GM06990 (cell line): ENCODE results near the gene KIF26B.

Experiments used
- DNase-seq: peaks from one replicate; pipeline ENCODE4 v3.0.0-alpha.2; 2011; ENCODE audit not compliant: insufficient read length; ENCODE audit errors: extremely low read depth
- H3K27me3 ChIP-seq: replicated peaks from 2 replicates; pipeline ENCODE4 v1.6.0; 2011; ENCODE audit warnings: low read length; ENCODE audit not compliant: control insufficient read depth, insufficient read depth
- H3K36me3 ChIP-seq: 2 replicates; pipeline ENCODE4 v1.5.1; 2011; ENCODE audit warnings: low read length; ENCODE audit not compliant: control insufficient read depth, insufficient read depth
- H3K4me3 ChIP-seq: replicated peaks from 2 replicates; pipeline ENCODE4 v1.5.1; 2011; ENCODE audit warnings: low read depth, mild to moderate bottlenecking, control low read depth, low read length
- CTCF ChIP-seq: IDR thresholded peaks from 2 replicates; pipeline ENCODE4 v1.5.1; 2011; ENCODE audit warnings: low read length, control low read depth, mild to moderate bottlenecking, inconsistent platforms; ENCODE audit not compliant: insufficient read depth, poor library complexity, severe bottlenecking

Gene KIF26B

DNA sequence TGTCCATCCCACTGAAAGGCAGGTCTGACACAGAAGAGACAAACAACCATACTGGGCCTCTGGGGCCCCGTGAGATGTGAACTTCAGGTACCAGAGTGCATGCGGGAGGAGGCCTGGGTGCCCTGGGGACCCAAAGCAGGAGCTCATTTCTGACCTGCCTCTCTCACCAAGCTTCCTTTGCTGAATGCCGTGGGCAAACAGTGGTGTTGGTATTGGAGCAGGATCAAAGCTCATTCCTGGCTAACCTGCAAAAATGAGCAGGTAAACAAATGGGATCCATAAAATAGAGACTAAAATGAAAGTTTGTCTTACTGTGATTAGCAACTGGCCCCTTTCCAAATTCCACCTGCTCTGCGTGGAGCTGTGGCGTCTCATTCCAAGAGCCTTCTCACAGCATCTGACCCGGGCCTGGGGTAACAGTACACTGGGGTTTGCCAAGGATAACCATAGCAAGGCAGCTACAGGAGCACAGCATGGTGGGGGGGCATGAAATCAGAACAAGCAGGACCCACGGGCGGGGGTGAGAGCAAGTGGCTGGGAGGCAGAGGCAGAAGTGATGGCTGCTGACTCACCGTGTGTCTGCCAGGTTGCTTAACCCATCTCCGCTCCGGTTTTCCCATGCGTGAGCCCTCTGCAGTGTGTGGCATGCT lies 103.6 kb downstream of the KIF26B start:
- Histone ChIP-seq H3K4me3 (no peak overlapping the region), H3K36me3 (no peaks in the 10 kb centered on the region), H3K27me3 (no peaks in the 10 kb centered on the region)
- DNase-seq, result no peak
- TF ChIP-seq CTCF, result no peak

- H3K36me3 ChIP-seq, result no peaks in the 10 kb centered on the region
- TF ChIP-seq CTCF, result no peak
- DNase-seq, result no peak
- no peaks in the 10 kb centered on the region for H3K27me3 ChIP-seq
- H3K4me3 ChIP-seq, result no peak overlapping the region
Observed at GRCh38 chr1:245260110-245260882, 105.5 kb downstream of the KIF26B start.

GRCh38 chr1:245260883-245261282 lies 106.1 kb downstream of the KIF26B start:
- H3K36me3 ChIP-seq, result no peaks in the 10 kb centered on the region
- H3K4me3 ChIP-seq, result no peak overlapping the region
- no peaks in the 10 kb centered on the region for H3K27me3 ChIP-seq
- no peak for TF ChIP-seq CTCF
- no peak for DNase-seq

GRCh38 chr1:245261786-245262185 lies 107.0 kb downstream of the KIF26B start:
- Histone ChIP-seq H3K4me3 (no peak overlapping the region), H3K27me3 (no peaks in the 10 kb centered on the region), H3K36me3 (no peaks in the 10 kb centered on the region)
- no peak for TF ChIP-seq CTCF
- no peak for DNase-seq

DNA sequence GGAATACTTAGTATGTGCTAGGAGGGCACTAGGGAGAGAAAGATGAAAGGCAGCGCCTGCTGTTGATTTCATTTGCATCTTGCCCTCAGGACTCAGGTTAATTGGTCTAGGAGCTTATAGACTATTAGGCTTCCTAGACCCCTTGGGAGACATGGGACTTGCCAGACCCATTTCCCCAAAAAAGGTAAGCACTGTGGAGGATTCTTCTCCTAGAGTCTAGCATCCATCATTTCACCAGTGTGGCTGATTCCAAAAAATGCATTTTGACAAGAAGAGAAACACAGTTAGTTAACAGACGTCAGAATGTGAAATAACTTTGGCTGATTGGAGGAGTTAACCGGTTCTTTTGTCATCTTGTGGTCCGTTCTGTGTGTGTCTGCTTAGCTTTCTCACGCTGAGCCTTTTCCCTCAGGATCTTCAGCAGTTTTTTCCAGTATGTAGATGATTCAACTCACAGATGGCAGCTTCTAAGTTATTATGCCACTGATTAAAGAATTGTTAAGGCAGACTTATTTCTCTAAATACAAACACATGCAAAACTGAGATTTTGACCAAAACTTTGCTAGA lies 108.8 kb downstream of the KIF26B start:
- Histone ChIP-seq H3K27me3 (no peaks in the 10 kb centered on the region), H3K4me3 (no peak overlapping the region), H3K36me3 (no peaks in the 10 kb centered on the region)
- no peak for TF ChIP-seq CTCF
- DNase-seq, result no peak
